Transverse colon (tissue), 4 donors: ENCODE measurements around the gene LRPPRC. TPM values are rescaled to one million over a fixed set of nuclear protein-coding genes. Genes with fewer than 3 reads are reported as not detected.

ENCODE experiments used
- DNase-seq: peaks from one replicate; pipeline ENCODE4 v3.0.0-alpha.2; 2019
- H3K27ac ChIP-seq, 4 donors: fragments of 200-600 bp; sonication (generic); 2 replicates each; pipeline ENCODE4 v1.5.1; 2016 to 2018; ENCODE audit warnings: inconsistent platforms in 4 of 4
- H3K27me3 ChIP-seq: fragments of 200-600 bp; sonication (generic); 2 replicates; pipeline ENCODE4 v1.5.1; 2017; ENCODE audit warnings: inconsistent platforms
- H3K36me3 ChIP-seq, 4 donors: fragments of 200-600 bp; sonication (generic); 2 replicates each; pipeline ENCODE4 v1.5.1; 2017 to 2019; ENCODE audit warnings: inconsistent platforms in 4 of 4
- H3K4me1 ChIP-seq, 4 donors: fragments of 200-600 bp; sonication (generic); 2 replicates each; pipeline ENCODE4 v1.5.1; 2017 to 2020; ENCODE audit warnings: inconsistent platforms in 4 of 4
- H3K4me3 ChIP-seq, 4 donors: fragments of 200-600 bp; sonication (generic); 1 replicate in 1 of 4; 2 replicates in 3 of 4; pipeline versions ENCODE4 v1.5.1 to v1.6.1; 2017 to 2019; ENCODE audit warnings: inconsistent platforms in 4 of 4
- H3K9me3 ChIP-seq, 2 donors: fragments of 200-600 bp; sonication (generic); 2 replicates each; pipeline ENCODE4 v1.5.1; 2017 to 2019; ENCODE audit warnings: inconsistent platforms in 2 of 2
- CTCF ChIP-seq, 5 experiments: fragments of 200-600 bp in 3 of 5; fragments of 450-650 bp in 2 of 5; sonication (generic) in 3 of 5; IDR thresholded peaks; 1 replicate in 2 of 5; 2 replicates in 3 of 5; pipeline ENCODE4 v1.5.1; 2016 to 2017; ENCODE audit warnings: antibody characterized with exemption in 5 of 5, inconsistent platforms in 3 of 5, mild to moderate bottlenecking in 2 of 5, moderate library complexity in 1 of 5
- EP300 ChIP-seq: sonication (generic); formaldehyde crosslinking; IDR thresholded peaks from one replicate; pipeline ENCODE4 v1.6.1; 2017; ENCODE audit warnings: antibody characterized with exemption, low read depth
- POLR2A ChIP-seq: fragments of 450-650 bp; IDR thresholded peaks from one replicate; pipeline ENCODE4 v1.6.1; 2016; ENCODE audit warnings: antibody characterized with exemption, mild to moderate bottlenecking, moderate library complexity
- POLR2AphosphoS5 ChIP-seq, 3 donors: sonication (generic); formaldehyde crosslinking; IDR thresholded peaks; one replicate each; pipeline ENCODE4 v1.6.1; 2016; ENCODE audit warnings: antibody characterized with exemption in 3 of 3
- WGBS, 2 donors: methylation state at CpG; one replicate each; pipeline ENCODE4 v1.1.5; 2018; ENCODE audit warnings: low coverage in 1 of 2; 5-methylcytosine and 5-hydroxymethylcytosine counted together
- in situ Hi-C, 4 donors: fragments of 200-750 bp; cut with MboI; loops; one replicate each; pipeline versions ENCODE4 v1.15.0 to v1.15.1; 2017; ENCODE audit warnings: low sequenced_read_pairs in 3 of 4, low pct_ligation_motif_present in 1 of 4, low pct_unique_long_range_greater_than_20kb in 1 of 4
- intact Hi-C: fragments of 100-400 bp; cut with DNase I; formaldehyde crosslinking; loops from one replicate; pipeline ENCODE4 v1.15.1; 2023; ENCODE audit warnings: low total_unique reads
- total RNA-seq, 4 donors: library from RNA; depleted of rRNA; stranded (reverse); fragments of >200 nt; gene quantifications; one replicate each; pipeline ENCODE4 v1.1.0, GENCODE V29; 2016

The LRPPRC gene
- total RNA-seq, 4 donors from 2014 or later, result 35.9 to 83.3 (median 59.7) TPM

- H3K27ac ChIP-seq, result no peak overlapping the region
- in situ Hi-C loops (loop anchor here in 3 of 4 donors (25.0 kb wide), 1 partner anchor 287 kb away; no protein-coding TSS in a partner anchor), intact Hi-C loops (no loop called here)
- WGBS, 2 donors, result 78 to 85% methylated on average over 11 of the region's 11 CpGs
- no peaks in the 10 kb centered on the region for H3K27me3 ChIP-seq
- H3K4me3 ChIP-seq, result no peak overlapping the region
- peaks cover 0 to 38% (median 7%) of the 10 kb centered on the region in 4 donors for H3K36me3 ChIP-seq
- H3K9me3 ChIP-seq, result no peaks in the 10 kb centered on the region
- no peaks in the 10 kb centered on the region for H3K4me1 ChIP-seq
- TF ChIP-seq EP300, result no peak
- no peak for TF ChIP-seq POLR2AphosphoS5 (IDR thresholded peaks at IDR 0.05)
- no peak for TF ChIP-seq POLR2A
- no peak for TF ChIP-seq CTCF (IDR thresholded peaks at IDR 0.05)
- DNase-seq, result no peak
These were observed 96.9 kb downstream of the LRPPRC start for GRCh38 chr2:43898838-43899346.

- peak; percentile 43 for DNase-seq
- Histone ChIP-seq H3K36me3 (peaks cover 0 to 44% (median 9%) of the 10 kb centered on the region in 4 donors), H3K9me3 (no peaks in the 10 kb centered on the region), H3K27ac (no peak overlapping the region), H3K27me3 (no peaks in the 10 kb centered on the region), H3K4me1 (no peaks in the 10 kb centered on the region), H3K4me3 (no peak overlapping the region)
- 42 to 44% methylated on average over 3 to 11 of the region's 11 CpGs for WGBS, 2 donors
- in situ Hi-C loops (loop anchor here in 3 of 4 donors (25.0 kb wide), 1 partner anchor 286 kb away; no protein-coding TSS in a partner anchor), intact Hi-C loops (no loop called here)
- TF ChIP-seq CTCF (IDR thresholded peaks at IDR 0.05) (peak in 4 of 5 experiments; percentile 26 to 42 (median 32)), POLR2A (no peak)
These were observed 97.5 kb downstream of the LRPPRC start for GRCh38 chr2:43898134-43898837.

GRCh38 chr2:43897492-43897891, 98.3 kb downstream of the LRPPRC start:
- intact Hi-C loops, result no loop called here
- no peak for TF ChIP-seq POLR2A
- no peak for TF ChIP-seq CTCF (IDR thresholded peaks at IDR 0.05)
- no peak for TF ChIP-seq POLR2AphosphoS5 (IDR thresholded peaks at IDR 0.05)
- no peak for TF ChIP-seq EP300
- no peaks in the 10 kb centered on the region for H3K9me3 ChIP-seq
- no peaks in the 10 kb centered on the region for H3K4me1 ChIP-seq
- no peak overlapping the region for H3K4me3 ChIP-seq
- H3K36me3 ChIP-seq, result peaks cover 0 to 51% (median 13%) of the 10 kb centered on the region in 4 donors
- H3K27me3 ChIP-seq, result no peaks in the 10 kb centered on the region
- H3K27ac ChIP-seq, result no peak overlapping the region
- WGBS, 2 donors, result 80 to 96% methylated on average over 1 to 6 of the region's 6 CpGs
- DNase-seq, result no peak
- in situ Hi-C loops, result loop anchor here in 3 of 4 donors (25.0 kb wide), 1 partner anchor 285 kb away; no protein-coding TSS in a partner anchor

- in situ Hi-C loops, result loop anchor here in 3 of 4 donors (25.0 kb wide), 1 partner anchor 285 kb away; no protein-coding TSS in a partner anchor
- Histone ChIP-seq H3K9me3 (no peaks in the 10 kb centered on the region), H3K27me3 (no peaks in the 10 kb centered on the region), H3K27ac (no peak overlapping the region), H3K36me3 (peaks cover 0 to 55% (median 16%) of the 10 kb centered on the region in 4 donors), H3K4me1 (no peaks in the 10 kb centered on the region), H3K4me3 (no peak overlapping the region)
- no peak for TF ChIP-seq CTCF (IDR thresholded peaks at IDR 0.05)
- no peak for TF ChIP-seq POLR2AphosphoS5 (IDR thresholded peaks at IDR 0.05)
- no peak for TF ChIP-seq POLR2A
- 91 to 100% methylated on average over 1 of the region's 1 CpG for WGBS, 2 donors
- DNase-seq, result no peak
- intact Hi-C loops, result no loop called here
These were observed 98.9 kb downstream of the LRPPRC start for GRCh38 chr2:43896906-43897305.
